GM19240 (cell line): ENCODE measurements around the gene LRRC3.
"Not testable (repeated sequence)": the region's sequence is repeated elsewhere in the genome, so short reads cannot be mapped to it uniquely, and the experiment has no call there.

Experiments
- DNase-seq: peaks from one replicate; pipeline ENCODE4 v3.0.0; 2011; ENCODE audit warnings: low spot score; ENCODE audit not compliant: insufficient read length

LRRC3 gene

GRCh38 chr21:44478124-44478800 lies 23.0 kb downstream of the LRRC3 start:
- DNase-seq: no peak

GRCh38 chr21:44478801-44479167 lies 23.5 kb downstream of the LRRC3 start:
- no peak for DNase-seq

GRCh38 chr21:44479556-44480199 lies 24.4 kb downstream of the LRRC3 start:
- not testable (repeated sequence) for DNase-seq

- DNase-seq: no peak
Measured at GRCh38 chr21:44480200-44481053, 25.1 kb downstream of the LRRC3 start.

GRCh38 chr21:44482581-44483287 lies 27.4 kb downstream of the LRRC3 start:
- DNase-seq: no peak

GRCh38 chr21:44483288-44484237 lies 28.3 kb downstream of the LRRC3 start:
- no peak for DNase-seq

- no peak for DNase-seq
Measured at GRCh38 chr21:44484498-44485253, 29.4 kb downstream of the LRRC3 start.

GRCh38 chr21:44485254-44485793 lies 30.0 kb downstream of the LRRC3 start:
- DNase-seq: no peak

GRCh38 chr21:44485796-44486195 lies 30.5 kb downstream of the LRRC3 start:
- DNase-seq: no peak

GRCh38 chr21:44486302-44486701 lies 31.0 kb downstream of the LRRC3 start:
- DNase-seq: no peak

- DNase-seq: no peak
Measured at GRCh38 chr21:44487831-44488230, 32.5 kb downstream of the LRRC3 start.

- no peak for DNase-seq
Measured at GRCh38 chr21:44489962-44490361, 34.7 kb downstream of the LRRC3 start.

- DNase-seq: no peak
Measured at GRCh38 chr21:44490405-44490804, 35.1 kb downstream of the LRRC3 start.

GRCh38 chr21:44490816-44491215 lies 35.5 kb downstream of the LRRC3 start:
- no peak for DNase-seq

- DNase-seq: no peak
Measured at GRCh38 chr21:44492567-44493385, 37.5 kb downstream of the LRRC3 start.

- no peak for DNase-seq
Measured at GRCh38 chr21:44494418-44494817, 39.1 kb downstream of the LRRC3 start.

- no peak for DNase-seq
Measured at GRCh38 chr21:44494956-44495355, 39.6 kb downstream of the LRRC3 start.
